Purkinje cell (primary cell): ENCODE measurements around the gene PVALEF. TPM values are rescaled to one million over a fixed set of nuclear protein-coding genes. Genes with fewer than 3 reads are reported as not detected.

Experiments
- polyA plus RNA-seq: library from polyadenylated mRNA; unstranded; fragments of >200 nt; fragmentation: Nextera tagmentation; gene quantifications from 2 replicates; pipeline ENCODE4 v1.2.1, GENCODE V29; 2014

PVALEF gene
- not detected in 2 replicates for polyA plus RNA-seq

GRCh38 chr17:81165246-81166032 is at the start of gene PVALEF:
TSS of gene PVALEF (plus strand) at chr17:81165507. CDS start at chr17:81181227, 15,720 bp downstream.

DNA sequence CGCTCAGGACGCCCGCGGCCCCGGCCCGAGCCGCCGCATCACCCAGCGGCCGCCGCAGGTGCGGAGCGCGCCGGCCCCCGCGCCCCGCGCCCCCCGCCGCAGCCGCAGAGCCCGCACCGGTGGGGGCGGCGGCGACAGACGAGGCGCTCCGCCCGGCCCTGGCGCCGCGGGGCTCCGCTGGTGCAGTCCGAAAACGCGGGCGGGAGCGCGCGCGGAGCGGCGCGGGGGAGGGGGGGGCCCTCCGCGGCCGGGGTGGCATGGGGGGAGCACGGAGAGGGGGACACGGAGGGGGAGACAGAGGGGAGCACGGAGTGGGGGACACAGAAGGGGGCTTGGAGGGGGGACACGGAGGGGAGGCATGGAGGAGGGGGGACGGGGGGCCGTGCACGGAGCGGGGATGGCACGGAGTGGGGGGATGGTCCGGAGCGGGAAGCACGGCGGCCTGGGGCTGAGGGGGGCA is 756 bp downstream of the PVALEF start, which contains the start of gene AATK:
Gene AATK (minus strand): TSS at position 189 of the 460 bp plus-strand sequence. CDS start 229 bp downstream, outside the sequence.

DNA sequence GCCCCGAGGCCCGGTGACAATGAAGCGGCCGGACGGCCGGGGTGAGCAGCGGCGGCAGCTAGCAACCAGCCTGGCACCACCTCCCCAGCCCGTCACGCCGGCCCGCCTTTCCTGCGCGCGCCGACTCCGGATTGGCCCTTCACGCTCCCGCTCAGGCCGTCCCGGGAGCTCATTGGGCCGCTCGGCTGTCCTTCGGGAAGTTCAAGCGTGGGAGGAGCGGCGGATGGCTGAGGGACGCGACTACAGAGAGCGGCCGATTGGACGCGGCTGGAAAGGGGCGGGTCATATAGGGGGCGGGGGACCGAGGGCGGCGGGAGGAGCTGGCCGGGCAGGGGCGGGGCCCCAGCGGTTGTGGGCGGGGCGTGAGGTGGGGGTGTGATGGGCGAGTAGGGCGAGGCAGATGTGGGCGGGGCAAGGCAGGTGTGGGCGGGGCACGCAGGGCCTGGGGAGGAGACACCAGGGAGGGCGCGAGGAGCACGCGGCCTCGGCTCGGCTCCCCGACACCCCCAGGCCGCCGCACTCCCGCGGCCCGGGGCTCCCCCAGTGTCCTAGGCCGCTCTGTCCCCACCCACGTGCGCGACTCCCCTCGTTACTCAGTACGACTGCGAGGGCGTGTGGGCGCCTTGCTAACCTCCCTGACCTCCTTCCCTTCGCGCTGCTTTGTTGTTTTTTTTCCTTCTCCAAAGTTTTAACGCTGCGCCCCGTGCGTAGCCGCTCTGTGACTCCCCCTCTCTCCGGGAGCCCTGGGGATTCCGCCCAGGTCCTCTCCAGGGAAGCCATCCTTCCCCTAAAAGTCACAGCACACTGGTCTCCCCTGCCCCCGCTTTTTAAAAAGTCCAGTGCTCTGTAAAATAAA is 57.8 kb downstream of the PVALEF start, which contains the start of gene CEP131:
Gene CEP131 (minus strand): TSS at position 60 of the 856 bp plus-strand sequence. CDS start 2,909 bp downstream, outside the sequence.

Other genes starting within 250 kb of the PVALEF start
- gene CHMP6, start 173.7 kb upstream of the PVALEF start, polyA plus RNA-seq: 0.63 TPM in 1 of 2 replicates, not detected in the other
- 180 and 236 TPM in 2 replicates for gene BAIAP2, start 130.4 kb upstream of the PVALEF start, polyA plus RNA-seq
- 0.48 and 0.56 TPM in 2 replicates for gene AATK, start 714 bp downstream of the PVALEF start, polyA plus RNA-seq
- 0.36 TPM in 1 of 2 replicates, not detected in the other for gene CEP131, start 57.5 kb downstream of the PVALEF start, polyA plus RNA-seq
- 0.42 and 2.8 TPM in 2 replicates for gene TEPSIN, start 73.5 kb downstream of the PVALEF start, polyA plus RNA-seq
- 33.9 and 55.0 TPM in 2 replicates for gene NDUFAF8, start 73.8 kb downstream of the PVALEF start, polyA plus RNA-seq
- gene SLC38A10, start 129.8 kb downstream of the PVALEF start, polyA plus RNA-seq: 5.0 and 13.6 TPM in 2 replicates
- 0.16 and 1.4 TPM in 2 replicates for gene BAHCC1, start 229.9 kb downstream of the PVALEF start, polyA plus RNA-seq